Heart left ventricle (tissue), 13 donors: ENCODE results near the gene SKP1.

Experiments
- CTCF ChIP-seq, 12 donors: fragments of 200-600 bp; sonication (generic) in 4 of 12; IDR thresholded peaks; one replicate each; pipeline versions ENCODE4 v1.5.0 to v1.8.0; 2018 to 2022; ENCODE audit warnings: antibody characterized with exemption in 12 of 12, mild to moderate bottlenecking in 5 of 12
- POLR2A ChIP-seq, 2 donors: fragments of 450-650 bp; IDR thresholded peaks; one replicate each; pipeline ENCODE4 v1.6.1; 2017; ENCODE audit warnings: antibody characterized with exemption in 2 of 2, mild to moderate bottlenecking in 2 of 2, moderate library complexity in 2 of 2
- donor health status: ischemic (EF 13 %, LVEDD 7.1; RV severe dilation, severe dysfunction).
- donor health status: DM: no; HTN: yes; CAD: no.
- donor health status: DM: no; HTN: no; CAD: no.
- donor health status: ischemic (EF 25% LVEDD 6.9; RV normal size, moderate dysfunction).
- donor health status: ischemic (EF 25% LVEDD 5.7; RV mildly dilated, moderate dysfunction).
- donor health status: ischemic (EF 35%, LVEDD 5.7; RV mildly dilated, moderate dysfunction).
- donor health status: nonischemic (EF 11% LVEDD 7.7; RV severe dilation, severe dysfunction).
- donor health status: DM: yes; HTN: yes; CAD: no.
- donor health status: PGD.
- donor health status: ischemic (EF 29% LVEDD 5.4; RV normal size, mild dysfunction).
- donor health status: nonischemic (EF 23%, LVEDD 6.1; RV moderate dilation, normal function).

- TF ChIP-seq POLR2A (IDR thresholded peaks at IDR 0.05) (no peak), CTCF (IDR thresholded peaks at IDR 0.05) (no peak)
These were observed 43.4 kb downstream of the SKP1 start for GRCh38 chr5:134133188-134133994.
